Stimulated activated CD8-positive, alpha-beta memory T cell treated with anti-CD3 and anti-CD28 coated beads, Interleukin-12 subunit alpha, Interleukin-12 subunit beta, amount 100 ng/mL, for 1 hour (primary cell): ENCODE results near the gene THOC5.

ENCODE experiments used
- DNase-seq: peaks from one replicate; pipeline ENCODE4 v3.0.0-alpha.2; 2020; ENCODE audit warnings: low read depth

Gene THOC5

DNA sequence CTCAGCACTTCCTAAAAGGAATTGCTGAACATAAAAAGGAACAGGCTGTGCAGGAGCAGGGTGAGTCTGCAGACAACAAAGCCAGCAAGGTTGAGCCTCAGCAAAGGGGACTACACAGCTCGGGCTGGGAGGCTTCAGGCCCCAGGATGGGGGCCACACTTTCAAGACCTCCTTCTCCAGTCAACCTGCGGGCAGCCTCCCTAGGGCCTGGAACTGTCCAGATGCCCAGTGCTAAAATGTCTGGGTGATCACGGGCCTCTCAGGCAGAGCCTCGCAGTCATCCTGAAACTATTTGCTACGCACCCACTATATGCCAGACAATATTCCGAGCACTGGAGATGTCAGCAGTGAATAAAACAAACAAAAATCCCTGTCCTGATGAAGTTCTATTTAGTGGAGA is 77.4 kb downstream of the THOC5 start:
- DNase-seq: no peak

DNA sequence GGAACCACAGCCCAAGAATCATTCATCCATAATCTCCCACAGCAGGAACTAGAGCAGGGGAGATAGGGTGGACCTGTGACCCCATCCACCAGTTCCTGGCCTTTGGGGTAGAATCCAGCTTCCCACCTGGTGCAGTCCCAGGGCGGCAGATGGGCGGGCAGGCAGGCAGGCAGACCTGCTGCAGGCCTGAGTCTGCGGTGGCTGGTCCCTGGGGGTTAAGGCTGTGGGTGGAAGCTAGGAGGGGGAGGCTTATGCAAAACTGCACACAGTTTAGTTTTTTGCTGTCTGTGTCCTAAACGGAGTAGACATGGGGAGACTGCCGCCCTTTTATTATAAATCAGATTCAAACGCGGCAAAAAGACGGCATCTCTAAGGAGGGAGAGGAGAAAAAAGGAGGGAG is 78.0 kb downstream of the THOC5 start:
- DNase-seq: no peak

DNA sequence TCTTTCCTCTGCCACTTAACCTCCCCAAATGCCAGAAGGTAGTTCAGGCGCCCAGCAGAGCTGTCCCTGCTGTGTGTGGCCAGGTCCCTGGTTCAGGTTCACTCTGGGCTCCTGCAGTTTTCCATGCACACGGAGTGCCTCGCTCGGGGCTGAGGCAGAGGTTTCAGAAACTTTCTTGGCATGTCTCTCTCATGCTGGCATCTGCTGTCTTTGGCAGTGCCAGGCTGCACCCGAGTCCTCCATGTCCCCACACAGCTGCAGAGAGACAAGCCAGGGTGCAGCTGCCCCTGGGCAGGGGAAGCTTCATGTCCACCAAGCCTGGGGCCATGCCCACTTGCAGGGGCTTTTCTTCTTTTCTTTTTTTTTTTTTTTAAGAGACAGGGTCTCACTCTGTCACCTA is 80.6 kb downstream of the THOC5 start:
- DNase-seq: no peak

DNA sequence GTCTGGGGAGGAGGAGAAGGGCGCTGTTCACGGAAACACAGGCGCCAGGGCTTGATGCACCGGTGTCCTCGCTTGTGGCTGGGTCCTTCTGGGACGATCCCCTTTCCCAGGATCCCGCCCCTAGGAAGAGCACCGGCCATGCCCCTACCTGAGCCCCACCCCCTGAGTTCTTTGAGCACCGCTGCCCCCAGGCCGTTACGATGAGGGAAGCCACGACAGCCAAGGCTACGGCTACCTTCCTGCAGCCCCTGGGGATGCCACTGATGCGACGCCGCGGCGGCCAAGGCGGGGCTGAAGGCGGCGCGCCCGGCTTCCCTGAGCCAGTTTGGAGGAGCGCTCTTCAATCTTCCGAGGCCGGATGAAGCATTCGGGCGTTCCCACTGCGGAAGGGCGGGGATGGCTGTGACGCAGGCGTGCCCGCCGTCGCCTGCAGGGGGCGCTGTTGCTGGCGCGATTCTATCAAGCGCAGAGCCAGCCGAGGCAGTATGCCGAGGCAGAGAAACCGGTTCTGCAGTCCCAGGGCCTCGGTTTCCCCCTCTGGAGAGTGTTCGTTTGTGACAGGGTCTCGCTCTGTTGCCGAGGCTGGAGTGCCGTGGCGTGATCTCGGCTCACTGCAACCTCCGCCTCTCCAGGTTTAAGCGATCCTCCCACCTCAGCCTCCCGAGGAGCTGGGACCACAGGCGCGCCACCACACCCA is 83.2 kb downstream of the THOC5 start:
- DNase-seq: peak; percentile 28

DNA sequence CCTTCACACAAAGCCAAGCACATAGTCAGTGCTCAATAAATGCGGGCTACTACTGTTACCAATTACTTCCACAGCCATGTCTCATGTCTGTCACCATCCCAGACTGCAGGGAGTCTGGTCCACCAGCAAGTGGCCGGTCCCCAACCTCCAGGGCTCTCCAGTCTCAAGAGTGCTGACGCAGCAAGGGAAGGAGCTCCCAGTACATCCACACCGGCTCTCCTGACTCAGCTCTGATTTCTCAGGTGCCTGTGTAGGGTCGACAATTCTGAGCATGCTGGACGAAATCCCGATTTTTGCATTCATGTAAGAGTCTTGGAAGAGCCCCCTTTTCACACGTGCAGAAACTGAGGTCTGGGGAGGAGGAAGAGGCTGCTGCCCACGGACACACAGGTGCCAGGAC is 83.8 kb downstream of the THOC5 start:
- no peak for DNase-seq

DNA sequence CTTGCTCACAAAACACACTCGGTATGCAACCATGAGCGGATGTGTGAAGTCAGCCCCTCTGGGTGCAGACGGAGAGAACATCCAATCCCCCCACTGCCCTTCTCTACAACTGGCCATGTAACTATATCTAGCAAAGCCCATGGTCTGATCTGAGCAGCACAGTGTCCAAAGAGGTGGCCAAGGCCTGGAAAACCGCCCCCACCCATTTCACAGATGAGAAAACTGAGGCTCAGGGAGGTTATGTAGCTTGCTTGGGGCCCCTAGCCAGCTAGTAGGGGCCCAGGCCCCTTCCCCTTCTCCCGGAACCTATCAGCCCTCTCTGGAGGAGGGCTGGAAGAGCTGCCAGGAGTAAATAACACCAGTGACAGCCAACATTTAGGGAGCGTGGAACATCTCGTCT is 89.0 kb downstream of the THOC5 start:
- DNase-seq: no peak

DNA sequence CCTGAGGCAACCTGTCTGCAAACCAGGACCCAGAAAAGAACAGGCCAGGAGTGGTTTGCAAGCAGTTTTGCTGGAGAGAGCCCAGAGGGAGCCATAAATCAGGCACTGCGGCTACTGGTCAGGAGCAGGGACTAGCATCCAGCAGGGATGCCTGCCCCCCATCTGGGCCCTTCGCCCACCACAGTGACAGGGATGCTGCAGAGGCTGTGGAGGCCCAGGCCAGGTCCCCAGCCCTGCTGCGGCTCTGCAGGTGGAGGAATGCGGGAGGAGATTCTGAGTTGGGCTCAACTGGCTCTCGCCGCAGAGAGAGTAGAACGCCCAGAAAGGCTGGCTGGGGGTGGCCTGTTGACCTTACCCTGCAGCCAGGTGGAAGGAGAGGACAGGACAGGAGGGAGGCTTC is 89.9 kb downstream of the THOC5 start:
- no peak for DNase-seq

DNA sequence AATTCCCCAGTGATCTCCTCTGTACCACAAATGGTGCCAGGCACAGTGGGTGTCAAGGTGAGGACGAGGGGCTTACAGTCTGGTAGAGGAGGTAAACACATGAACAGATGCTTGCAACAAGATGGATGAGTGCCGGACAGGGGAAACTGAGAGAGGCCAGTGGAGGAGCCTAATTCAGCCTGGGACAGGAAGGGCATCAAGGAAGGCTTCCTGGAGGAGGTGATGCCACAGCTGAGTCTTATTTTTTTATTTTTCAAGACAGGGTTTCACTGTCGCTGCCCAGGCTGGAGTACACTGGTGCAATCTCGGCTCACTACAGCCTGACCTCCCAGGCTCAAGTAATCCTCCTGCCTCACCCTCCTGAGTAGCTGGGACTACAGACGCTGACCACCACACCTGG is 92.3 kb downstream of the THOC5 start:
- DNase-seq: no peak

DNA sequence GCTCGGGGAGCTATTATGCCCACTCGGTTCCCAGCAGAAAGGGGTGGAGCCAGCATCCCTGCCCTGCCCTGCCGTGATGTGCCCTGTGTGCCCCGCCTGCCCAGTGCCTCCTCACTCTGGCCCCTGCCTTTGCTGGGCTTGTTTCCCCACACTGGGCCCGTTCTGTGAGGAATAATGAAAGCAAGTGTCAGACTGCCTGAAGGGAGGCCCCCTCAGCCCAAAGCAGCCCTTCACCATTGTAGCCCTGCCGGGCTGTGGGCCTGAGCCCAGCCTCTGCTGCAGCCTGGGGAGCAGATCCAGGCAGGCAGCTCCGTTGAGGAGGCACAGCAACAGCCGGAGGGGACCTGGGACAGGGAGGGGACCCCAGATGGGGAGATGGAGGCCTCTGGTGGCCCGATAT is 93.8 kb downstream of the THOC5 start:
- no peak for DNase-seq

DNA sequence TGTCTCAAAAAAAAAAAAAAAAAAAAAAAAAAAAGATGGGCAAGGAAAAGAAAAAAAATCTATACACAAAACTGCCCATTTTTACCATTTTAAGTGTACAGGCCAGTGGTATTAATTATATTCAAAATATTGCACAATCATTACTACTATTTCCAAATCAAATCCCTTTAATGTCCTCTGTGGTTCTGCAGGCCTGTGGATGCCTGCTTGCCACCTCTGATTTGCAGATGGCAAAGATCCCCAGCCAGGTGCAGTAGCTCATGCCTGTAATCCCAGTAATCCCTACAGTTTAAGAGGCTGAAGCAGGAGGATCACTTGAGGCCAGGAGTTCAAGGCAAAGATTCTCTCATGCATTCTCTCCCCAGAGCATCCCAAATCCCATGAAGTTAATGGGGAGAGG is 95.0 kb downstream of the THOC5 start:
- DNase-seq: no peak

DNA sequence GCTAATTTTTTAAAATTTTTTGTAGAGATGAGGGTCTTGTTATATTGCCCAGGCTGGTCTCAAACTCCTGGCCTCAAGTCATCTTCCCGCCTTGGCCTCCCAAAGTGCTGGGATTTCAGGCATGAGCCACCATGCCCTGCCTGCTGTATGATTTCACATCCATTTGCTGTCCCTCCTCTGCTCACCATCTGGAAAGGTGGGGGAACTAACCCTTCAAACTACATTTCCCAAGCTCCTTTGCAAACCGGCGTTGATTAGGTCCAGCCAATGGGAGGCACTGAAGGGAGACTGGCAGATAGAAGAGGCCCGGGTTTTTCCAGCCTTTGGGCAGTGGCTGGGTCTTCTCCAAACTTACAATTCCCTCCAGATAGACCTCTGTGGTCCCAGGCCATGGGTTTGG is 95.8 kb downstream of the THOC5 start:
- DNase-seq: no peak

DNA sequence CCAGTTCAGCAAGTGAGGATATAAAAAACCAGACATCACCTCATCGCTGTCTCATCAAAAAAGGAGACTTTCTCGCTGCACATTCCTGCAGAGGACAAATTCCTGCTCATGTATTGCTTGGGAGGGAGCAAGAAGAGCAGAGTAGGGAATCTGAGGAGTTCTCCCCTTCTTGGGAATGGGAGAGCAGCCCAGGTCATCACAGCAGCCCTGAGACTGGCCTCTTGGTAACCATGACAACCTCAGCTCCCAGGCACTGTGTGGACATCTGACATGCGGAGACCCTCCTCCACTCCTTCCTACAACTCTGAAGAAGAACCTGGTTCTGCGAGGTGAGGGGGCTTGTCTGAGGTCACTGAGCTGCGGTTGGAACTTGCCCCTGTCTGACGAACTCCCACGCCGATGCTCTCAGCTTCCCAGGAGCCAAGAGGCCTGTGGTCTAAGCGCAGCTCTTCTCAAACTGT is 97.3 kb downstream of the THOC5 start:
- no peak for DNase-seq
